Peyer's patch (tissue), 4 donors: ENCODE measurements around the gene HBA2.

Experiments used
- CTCF ChIP-seq, 6 experiments: fragments of 450-650 bp in 4 of 6; fragments of 200-600 bp in 2 of 6; sonication (generic) in 1 of 6; IDR thresholded peaks; one replicate each; pipeline ENCODE4 v1.5.1; 2017 to 2019; ENCODE audit warnings: antibody characterized with exemption in 6 of 6, mild to moderate bottlenecking in 3 of 6, moderate library complexity in 1 of 6
- POLR2A ChIP-seq, 2 donors: fragments of 450-650 bp; IDR thresholded peaks; one replicate each; pipeline ENCODE4 v1.5.1; 2017; ENCODE audit warnings: antibody characterized with exemption in 2 of 2, mild to moderate bottlenecking in 2 of 2, moderate library complexity in 2 of 2

GRCh38 chr16:220021-220420 is 47.3 kb downstream of the HBA2 start:
- TF ChIP-seq CTCF (IDR thresholded peaks at IDR 0.05) (no peak), POLR2A (IDR thresholded peaks at IDR 0.05) (no peak)
